GDM1 (cell line): ENCODE results near the gene TBX4.

Experiments used
- DNase-seq: peaks from one replicate; lab custom pipeline; 2025; lab: John Stamatoyannopoulos, UW

Gene TBX4

DNA sequence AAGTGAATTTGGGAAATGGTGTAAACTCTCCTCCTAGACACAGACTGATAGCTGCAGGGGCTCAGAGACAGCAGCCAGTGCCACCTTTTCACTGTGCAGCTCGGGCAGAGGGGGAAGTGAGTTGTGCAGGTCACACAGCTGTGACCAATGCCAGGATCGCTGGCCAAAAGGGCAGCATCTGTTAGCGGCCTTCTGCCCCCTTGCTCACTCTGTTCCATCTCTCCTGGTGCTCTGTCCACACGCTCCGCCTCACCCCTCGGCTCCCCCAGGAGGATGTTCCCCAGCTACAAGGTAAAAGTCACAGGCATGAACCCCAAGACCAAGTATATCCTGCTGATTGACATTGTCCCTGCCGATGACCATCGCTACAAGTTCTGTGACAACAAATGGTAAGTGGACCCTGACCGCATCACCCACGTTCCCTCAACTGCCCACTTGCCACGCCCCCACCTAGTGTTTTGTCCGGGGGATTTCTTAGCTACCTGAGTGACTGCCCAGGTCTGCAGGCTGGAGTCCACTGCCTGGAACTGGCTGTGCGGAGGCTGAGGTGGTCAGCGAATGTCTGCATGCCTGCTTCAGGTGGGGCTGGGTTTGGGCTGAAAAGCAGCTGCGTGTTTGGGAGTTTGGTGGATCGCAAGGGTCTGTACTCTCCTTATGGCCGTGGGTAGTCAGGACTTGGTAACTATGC lies 13.5 kb downstream of the TBX4 start:
- DNase-seq: no peak

DNA sequence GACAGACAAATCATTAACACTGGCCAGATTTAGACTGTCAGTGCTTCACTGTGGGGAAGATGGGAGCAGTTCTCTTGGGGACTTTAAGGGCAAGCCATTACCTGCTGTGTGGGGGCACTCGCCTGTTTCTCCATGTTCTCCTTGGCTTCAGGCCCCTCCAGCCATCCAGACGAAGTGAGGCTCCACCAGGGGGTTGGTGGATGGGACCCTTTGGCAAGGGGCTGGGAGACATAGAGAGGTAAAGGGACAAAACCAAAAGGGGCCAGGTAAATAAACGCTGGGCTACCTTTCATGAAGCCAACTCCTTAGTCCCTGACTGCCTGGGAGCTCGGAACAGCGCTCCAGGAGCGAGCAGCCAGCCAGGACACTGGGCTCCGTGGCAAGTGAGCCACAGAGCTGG lies 14.0 kb downstream of the TBX4 start:
- no peak for DNase-seq

DNA sequence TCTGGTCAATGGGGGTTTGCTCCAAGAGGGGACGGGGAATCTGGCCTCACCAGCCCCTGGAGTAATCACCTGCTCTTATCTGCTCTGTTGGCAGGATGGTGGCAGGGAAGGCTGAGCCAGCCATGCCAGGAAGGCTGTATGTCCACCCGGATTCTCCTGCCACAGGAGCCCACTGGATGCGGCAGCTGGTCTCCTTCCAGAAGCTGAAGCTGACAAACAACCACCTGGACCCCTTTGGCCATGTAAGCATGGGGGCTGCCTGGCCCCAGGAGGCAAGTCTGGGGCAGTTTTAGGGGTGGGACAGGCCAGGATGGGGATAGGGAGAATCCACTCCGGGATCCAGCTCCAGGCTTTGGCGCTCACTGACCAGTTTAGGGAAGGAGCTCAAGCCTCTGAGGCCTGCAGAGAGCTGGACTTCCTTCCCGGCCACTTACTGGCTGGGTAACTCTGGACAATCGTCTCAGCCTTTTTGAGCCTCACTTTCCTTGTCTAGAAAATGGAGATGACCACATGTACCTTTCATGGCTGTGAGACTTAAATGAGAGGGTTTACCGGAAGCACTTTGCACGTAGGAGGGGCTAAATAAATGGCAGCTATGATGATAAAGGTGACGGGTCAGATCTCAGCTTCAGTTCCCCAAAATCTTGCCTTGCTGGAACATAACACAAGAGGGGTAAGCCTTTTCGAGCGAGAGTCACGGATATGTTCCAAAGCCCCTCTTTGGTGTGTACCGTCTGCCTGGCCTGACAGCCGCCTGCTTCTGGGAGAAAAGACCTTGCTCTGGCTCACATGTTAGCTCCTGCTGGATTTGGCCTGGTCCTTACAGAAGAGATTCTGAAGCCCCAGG lies 15.4 kb downstream of the TBX4 start:
- no peak for DNase-seq

DNA sequence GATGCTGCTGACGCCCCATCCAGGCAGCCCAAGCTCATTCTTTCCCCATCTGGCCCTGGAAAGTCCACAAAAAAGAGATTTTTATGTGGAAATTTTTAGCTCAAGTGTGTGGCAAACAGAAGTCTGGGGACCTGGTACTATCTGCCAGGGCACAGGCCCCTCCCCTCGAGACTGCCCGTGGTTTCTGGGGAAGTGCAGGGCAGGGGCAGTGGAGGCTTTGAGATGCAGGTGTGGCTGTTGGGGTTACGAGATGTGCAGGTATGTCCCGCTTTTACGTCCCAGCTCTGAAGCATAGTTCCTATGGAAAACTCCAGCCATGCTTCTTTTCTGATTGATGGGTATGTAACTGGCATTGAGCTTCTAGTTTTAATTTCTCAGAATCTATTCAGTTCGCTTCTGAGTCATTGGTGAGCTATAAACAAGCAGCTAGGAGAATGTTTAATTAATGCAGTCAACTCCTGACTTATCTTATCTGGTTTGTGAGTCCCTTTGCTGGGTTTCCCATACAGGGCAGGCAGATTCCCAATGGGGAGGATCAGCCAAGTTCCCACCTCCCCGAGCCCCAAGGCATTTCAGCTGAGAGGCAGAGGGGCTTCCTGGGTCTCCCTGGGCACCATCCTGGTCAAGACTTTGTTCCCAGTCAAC lies 16.2 kb downstream of the TBX4 start:
- DNase-seq: no peak

DNA sequence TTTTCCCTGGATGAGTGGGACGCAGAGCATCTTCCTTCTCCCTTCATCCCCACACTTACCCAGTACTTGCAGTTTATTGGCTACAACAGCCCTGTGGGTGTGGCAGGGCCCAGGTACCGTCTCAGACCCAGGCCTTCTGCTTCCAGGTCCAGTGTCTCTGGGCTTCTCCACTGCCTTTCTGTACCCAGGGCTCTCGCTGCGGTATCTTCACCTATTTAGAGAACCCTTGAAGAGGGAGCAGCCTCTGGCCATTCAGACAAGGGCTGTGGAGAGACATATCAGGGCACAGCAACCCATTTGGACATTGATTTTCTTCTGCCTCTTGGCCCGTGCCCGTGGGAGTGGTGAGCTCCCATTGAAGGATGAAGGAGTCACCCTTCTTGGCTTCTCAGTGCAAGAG lies 17.3 kb downstream of the TBX4 start:
- DNase-seq: no peak

DNA sequence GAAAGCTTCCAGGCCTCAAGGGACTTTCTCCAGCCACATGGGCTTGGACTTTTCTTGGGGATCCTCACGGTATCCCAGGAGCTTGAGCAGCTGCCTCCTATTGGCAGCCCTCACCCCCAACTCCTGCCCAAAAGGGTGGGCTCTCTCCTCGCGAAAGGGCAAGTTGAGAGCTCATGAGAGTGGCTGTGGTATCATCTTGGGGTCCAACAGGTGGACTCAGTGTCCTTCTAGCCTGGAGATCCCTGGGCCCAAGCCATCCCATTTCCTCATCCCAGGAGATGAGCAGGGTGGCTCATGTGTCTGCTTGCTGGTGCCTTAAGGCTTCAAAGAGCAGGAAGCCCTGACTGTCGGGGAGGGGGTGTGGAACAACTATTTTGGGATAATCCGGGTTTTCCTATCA lies 17.7 kb downstream of the TBX4 start:
- no peak for DNase-seq

DNA sequence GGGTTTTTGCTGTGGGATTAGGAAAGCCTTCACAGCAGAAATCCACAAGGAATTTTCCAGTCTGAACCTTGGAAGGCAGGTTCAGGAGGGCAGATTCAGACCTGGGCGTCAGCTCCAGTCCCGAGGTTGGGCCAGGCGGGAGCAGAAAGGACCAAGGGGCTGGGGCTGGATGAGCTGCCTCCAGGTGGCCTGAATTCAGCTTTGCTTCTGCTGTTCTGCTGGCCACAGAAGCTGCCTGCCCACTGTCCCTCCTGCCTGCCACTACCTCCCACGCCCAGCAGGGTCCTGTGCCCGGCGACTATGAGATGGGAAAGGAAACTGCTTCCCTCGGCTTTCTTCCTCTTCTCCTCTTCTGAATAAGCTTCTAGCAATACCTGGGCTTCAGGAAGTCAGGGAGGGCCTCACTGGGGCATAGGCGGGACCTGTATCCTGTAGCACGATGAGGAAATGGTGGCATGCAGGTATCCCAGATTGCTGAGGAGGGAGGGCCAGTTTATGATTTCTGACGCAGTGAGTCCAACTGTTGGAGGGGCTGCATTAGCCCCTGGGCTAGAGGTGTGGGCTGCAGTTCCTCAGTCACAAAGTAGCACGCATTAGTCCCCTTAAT lies 18.4 kb downstream of the TBX4 start:
- DNase-seq: no peak

DNA sequence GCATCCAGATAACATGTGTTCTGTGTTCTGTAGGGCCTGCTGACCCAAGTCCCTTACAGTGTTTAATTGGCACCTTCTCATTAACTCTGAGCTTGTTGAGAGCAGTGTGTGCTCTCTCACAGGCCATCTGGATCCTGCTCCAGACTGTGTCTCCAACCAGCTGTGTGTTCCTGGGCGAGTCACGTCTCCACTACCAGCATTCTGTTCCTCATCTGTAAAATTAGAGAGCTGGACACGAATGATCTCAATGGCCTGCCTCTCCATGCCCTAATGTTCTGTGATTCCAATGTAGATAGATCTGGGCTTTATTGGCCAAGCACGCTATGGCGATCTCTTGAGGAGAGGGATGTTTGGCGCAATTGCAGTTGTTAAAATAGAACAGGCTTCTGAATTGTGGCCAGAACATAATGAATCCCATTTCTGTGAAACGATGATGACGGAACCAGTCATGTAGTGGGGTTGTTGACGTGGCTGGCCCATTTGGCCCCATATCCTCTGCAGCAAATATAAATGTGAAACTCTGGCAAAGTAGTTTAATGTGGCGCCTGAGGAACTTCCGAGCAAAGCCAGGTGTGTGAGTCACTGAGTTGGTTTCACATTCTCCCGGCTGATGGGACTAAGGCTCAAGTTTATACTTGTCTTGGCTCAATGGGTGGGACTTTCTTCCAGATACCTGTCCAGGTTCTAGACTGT lies 22.2 kb downstream of the TBX4 start:
- DNase-seq: no peak

DNA sequence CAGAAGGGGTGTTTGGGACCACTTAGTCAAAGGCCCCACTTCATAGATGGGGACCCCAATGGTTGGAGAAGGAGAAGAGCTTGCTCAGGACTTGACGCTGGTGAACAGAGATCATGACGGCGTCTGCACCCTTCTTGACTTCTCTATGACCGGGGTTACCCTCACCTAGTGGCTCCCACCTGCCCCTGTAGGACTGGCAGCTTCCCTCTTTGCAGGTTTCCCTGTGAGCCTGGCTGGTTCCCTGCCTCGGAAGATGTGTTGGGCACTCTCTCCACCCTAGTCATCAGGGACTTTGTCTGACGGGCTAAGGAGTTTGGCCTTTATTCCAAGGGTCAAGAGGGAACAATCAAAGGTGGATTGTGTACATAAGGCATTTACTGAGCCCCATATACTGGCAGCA lies 22.7 kb downstream of the TBX4 start:
- no peak for DNase-seq

DNA sequence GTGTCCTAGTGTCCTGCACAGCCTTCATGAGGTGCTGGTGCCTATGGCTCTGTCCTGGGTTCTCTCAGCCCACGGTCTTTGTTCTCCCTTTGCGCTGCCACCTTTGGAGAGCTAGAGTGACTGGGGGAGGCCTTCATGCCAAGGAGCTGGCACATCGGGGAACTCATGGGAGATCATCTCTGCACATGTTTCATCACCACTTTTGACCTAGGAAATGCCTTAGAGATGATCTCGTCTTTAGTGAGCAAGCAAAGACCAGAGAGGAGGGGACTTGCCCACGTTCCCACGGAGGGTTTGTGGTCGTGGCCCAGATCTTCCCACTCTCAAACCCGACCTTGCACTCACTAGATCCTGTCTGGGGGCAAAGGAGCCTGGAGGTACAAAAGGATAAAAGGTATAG lies 23.5 kb downstream of the TBX4 start:
- no peak for DNase-seq

DNA sequence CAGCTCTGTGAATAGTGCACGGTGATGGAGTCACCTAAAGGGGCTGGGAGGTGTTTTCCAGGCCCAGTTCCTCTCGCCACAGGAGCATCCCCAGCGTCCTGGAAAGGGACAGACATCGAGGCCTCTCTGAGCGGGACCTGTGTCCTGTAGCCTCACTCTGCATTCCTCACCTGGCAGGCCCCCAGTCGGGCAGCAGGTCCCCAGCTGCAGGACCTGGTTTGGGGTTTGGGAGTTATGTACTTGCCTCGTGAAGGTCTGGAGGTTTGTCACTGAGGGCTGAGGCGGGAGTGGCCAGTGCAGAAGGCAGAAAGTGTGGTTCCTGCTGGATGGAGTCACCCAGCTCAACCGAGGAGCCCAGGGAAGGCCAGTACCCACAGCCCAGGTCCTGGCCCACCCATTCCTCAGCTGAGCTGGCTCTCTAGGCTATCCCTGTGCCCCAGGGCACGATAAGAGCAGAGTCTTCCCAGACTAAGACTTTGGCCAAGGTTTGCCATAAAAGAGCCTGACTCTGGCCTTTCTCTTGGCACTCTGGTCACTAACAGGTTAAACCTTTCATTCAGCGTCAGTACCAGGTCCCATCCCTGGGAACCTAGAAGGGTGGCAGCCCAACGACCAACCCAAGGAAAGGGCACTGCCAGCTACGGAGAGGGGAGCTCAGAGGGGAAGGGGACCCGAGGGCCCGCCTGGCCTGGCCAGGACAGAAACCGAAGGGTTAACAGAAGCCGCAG lies 24.4 kb downstream of the TBX4 start:
- no peak for DNase-seq

DNA sequence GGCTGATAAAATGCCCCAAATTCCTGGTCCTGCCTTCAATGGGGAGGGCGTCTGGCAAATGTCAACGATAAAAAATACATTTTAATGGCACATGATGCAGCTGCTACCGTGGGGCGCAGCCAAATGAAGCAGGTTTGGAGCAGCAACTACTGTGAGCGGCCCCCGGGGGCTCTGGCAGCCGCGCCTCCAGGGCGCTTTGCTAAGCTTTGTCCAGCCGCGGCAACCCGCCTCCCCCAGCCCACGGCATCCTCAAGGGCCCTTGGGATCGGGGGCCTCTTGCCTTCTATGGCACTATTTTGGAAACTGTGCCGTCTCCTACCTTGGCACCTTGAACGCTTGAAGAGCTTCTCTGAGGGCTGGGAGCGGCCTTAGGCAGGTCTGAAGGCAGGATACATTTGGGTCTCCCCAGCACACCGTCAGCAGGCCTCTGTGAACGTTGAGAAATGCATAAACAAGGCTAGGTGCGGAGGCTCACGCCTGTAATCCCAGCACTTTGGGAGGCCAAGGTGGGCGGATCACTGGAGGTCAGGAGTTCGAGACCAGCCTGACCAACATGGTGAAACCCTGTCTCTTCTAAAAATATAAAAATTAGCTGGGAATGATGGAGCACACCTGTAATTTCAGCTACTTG lies 25.1 kb downstream of the TBX4 start:
- DNase-seq: no peak

DNA sequence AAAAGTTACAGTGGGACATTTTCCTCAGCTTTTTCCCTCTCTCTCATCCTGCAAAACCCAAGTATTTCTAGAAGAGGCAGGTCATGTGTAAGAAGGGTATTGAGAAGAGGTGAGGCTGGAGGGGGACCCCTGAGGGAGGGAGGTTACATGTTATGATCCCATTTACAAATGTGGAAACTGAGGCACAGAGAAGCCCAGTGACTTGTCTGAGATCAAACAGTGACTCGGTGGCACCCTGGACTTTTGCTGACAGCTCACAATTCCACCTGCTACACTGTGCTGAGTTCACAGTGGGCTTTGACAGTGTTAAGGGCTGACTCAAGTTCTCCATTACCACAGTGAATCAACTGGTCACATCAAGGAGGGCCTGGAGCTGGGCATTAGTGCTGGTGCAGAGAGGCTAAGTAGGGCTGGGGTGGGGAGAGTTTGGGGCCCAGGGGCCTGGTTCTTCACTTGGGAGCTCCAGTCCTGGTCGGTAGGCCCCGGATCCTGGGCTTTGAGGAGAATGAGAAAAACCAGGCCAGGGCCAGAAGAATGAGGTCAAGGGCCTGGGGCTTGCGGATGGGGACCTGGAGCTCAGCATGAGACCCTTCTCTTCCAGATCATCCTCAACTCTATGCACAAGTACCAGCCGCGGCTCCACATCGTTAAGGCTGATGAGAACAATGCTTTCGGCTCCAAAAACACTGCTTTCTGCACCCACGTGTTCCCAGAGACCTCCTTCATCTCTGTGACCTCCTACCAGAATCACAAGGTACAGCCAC lies 26.0 kb downstream of the TBX4 start:
- no peak for DNase-seq

DNA sequence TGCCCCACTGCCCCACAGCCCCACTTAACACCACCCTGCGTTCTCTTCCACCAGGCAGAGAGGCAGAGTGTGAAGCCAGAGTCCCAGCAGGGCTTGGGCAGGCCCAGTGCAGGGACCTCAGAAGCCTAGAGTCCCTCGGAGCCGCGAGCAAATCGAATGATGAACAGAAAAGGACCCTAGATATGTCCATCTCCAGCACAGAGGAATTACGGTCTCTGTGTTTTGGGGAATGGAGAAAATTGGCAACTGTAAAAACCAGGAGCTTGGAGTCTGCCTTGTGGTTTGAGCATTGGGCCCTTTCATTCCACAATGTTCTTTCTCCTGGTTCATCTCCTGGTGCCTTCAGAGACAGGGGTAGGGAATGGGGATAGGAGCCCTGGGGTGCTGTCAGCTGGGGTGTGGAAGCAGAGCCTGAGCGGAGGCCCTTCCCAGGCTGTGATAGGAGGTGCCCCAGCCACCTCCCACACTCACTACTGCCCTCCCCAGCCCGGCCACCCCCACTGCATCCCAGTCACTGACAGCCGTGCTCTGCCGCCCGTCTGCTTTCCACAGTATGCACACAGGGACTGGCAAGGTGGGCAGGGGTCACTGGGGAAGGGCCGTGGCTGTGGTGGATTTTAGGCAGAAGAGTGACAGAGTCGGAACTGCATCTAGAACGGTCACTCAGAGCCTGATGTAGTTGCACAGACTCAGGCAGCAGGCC lies 26.7 kb downstream of the TBX4 start:
- no peak for DNase-seq

DNA sequence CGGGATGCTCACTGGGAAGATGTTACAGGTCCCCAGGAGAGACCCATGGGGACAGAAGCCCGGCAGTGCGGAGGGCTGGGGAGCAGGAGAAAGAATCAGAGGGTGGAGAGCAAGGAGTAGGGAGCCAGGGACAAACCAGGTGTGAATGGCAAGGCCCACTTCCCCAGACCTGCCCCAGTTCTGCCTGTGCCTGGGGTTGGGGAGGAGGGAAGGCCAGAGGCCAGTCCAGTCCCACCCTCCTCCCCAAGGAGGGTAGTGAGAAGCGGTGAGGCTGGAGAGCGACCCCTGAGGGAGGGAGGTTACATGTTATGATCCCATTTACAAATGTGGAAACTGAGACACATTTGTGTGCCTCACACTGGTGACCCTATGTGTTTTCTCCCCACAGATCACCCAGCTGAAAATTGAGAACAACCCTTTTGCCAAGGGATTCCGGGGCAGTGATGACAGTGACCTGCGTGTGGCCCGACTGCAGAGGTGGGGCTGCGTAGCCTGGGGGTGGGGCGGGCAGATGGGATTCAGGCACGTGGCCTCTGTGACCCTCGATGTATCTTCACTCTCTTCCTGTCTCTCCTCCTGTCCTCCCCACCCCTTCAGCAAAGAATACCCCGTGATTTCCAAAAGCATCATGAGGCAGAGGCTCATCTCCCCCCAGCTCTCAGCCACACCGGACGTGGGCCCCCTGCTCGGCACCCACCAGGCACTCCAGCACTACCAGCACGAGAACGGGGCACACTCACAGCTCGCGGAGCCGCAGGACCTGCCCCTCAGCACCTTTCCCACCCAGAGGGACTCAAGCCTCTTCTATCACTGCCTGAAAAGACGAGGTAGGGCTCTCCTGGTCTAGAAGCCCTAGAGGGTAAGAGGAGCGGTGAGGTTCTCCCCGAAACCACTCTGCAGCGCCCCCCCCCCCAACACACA lies 27.5 kb downstream of the TBX4 start:
- no peak for DNase-seq

DNA sequence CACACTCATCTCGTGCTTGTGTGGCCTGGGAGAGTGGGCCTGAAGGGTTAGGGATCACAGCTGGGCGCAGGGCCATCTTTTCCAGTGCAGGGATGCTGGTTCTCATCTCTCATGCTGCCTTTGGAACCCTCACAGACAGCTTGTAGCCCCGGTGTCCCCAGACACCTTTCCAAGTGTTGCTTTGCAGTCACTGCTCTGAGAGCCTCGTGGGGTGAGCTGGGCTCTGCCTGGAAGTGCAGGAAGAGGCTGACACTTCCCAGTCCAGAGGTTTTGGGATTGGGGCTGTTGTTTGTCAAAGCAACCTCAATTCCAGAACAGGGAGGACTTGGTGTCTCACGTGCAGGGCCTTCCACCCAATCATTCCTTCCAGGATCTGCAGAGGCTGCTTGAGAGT lies 28.2 kb downstream of the TBX4 start:
- DNase-seq: no peak

DNA sequence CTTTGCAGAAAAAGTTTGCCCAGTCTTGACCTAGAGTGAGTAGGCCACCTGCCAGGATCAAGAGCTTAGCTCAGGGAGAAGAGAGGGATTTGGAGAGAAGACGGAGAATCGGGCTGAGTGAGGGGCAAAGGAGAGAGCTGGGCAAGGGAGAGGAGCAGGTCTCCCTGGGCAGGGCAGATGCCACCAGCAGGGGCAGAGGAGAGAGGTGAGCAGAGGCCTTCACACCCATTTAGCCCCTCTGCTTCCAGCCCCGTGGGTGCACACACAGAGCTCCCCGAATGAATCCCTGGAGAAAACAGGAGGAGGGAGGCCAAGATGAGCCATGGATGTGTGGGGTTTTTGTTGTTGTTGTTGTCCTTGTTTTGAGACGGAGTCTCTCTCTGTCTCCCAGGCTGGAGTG lies 29.2 kb downstream of the TBX4 start:
- no peak for DNase-seq

DNA sequence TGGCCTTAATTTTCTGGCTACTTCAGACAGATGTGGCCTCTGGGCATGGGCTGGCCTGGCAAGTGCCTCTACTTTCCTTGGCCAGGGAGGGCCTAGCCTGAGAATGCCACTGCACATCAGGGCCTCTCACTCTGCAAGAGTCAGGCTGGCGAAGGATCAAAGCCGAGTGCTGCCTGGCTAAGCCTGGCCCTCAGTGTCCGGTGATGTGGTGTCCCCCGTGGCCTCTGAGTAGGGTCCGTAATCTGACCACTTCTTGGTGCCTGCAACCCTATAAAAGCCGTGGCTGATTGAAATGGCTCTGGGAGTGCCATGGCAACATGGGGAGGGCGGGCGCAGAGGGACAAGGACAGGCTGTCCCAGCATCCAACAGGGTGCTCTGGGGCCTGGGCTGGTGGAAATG lies 30.2 kb downstream of the TBX4 start:
- DNase-seq: no peak

DNA sequence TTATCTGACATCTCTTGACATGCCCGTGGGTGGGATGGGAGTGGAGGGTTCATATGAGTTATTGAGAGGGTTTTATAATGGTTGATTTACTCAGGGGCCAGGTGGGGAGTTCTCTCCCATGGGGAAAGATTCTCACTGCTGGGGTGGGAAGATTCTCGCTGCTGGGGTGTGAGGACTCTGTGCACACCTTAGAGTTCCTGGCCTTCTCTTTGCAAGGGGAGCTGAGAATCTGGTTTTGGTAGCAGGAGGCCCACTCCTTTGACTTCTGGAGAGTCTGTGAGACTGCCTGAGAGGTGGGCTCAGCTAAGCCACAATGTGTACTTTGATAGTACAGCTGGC lies 31.5 kb downstream of the TBX4 start:
- DNase-seq: no peak
